ENCODE data around the gene ATXN1.

The ATXN1 gene

DNA sequence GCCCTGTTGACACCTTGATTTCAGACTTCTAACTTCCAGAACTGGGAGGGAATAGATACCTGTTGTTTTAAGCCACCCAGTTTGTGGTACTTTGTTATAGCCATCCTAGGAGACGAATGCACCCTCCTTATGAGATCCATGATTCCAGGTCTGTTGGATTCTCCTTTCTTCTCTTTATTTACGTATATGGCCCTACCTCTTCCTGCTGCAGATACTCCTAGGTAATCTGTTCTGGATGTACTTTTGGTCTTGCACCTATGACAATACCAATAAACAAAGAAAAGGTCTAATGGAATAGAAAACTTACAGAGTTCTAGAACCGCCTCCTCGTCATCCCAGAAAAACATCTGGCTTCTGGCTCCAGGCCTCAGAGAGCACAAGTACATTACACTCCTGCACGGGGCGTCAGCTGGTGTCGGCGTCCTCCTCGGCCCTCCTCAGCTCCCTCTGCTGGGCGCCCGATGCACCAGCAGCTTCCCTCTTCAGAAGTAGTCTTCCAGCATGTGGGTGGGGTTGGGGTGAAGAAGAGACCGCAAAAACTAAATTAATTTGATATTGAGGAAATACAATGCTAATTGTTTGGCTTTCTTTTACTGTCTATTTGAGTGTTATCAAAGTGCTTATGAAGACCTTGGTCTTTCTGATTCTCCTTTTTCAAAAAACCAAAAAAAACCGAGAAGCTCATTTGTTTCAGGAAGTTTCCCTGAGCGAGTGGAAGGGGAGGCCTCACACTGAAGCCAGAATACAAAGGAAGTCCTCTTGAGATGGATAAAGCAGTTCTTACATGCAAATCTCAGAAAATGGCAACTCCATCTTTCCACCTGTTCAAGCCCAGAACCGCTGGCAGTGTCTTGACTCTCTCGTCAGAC, 9.7 kb upstream of the ATXN1 start:
- Histone ChIP-seq H2AFZ (peak overlapping the region; percentile 72), H3K9ac (no peak overlapping the region), H3K79me2 (no peaks in the 10 kb centered on the region), H3K4me2 (ENCODE audit: low read length) (no peak overlapping the region), H3K36me3 (ENCODE audit: control insufficient read depth, insufficient read depth, low read length) (no peaks in the 10 kb centered on the region), H3K4me3 (ENCODE audit: low read depth, low read length) (no peak overlapping the region), H3K4me1 (no peaks in the 10 kb centered on the region), H3K27me3 (ENCODE audit: control insufficient read depth, insufficient read depth, low read length) (no peaks in the 10 kb centered on the region), H3K9me3 (ENCODE audit: control insufficient read depth, low read length) (no peaks in the 10 kb centered on the region), H3K27ac (no peak overlapping the region)
- TF ChIP-seq CTCF (IDR thresholded peaks at IDR 0.05), result peak; percentile 95

GRCh38 chr6:16769986-16770376, 8.7 kb upstream of the ATXN1 start:
- no peak overlapping the region for H3K4me3 ChIP-seq (ENCODE audit: low read depth, low read length)
- H3K9ac ChIP-seq, result no peak overlapping the region
- no peak overlapping the region for H3K4me2 ChIP-seq (ENCODE audit: low read length)
- no peaks in the 10 kb centered on the region for H3K79me2 ChIP-seq
- no peaks in the 10 kb centered on the region for H3K27me3 ChIP-seq (ENCODE audit: control insufficient read depth, insufficient read depth, low read length)
- TF ChIP-seq CTCF (IDR thresholded peaks at IDR 0.05), result no peak
- no peak overlapping the region for H3K27ac ChIP-seq
- H2AFZ ChIP-seq, result no peak overlapping the region
- H3K36me3 ChIP-seq (ENCODE audit: control insufficient read depth, insufficient read depth, low read length), result no peaks in the 10 kb centered on the region
- H3K9me3 ChIP-seq (ENCODE audit: control insufficient read depth, low read length), result no peaks in the 10 kb centered on the region
- no peaks in the 10 kb centered on the region for H3K4me1 ChIP-seq

- no peak overlapping the region for H3K9ac ChIP-seq
- no peak overlapping the region for H3K27ac ChIP-seq
- H3K27me3 ChIP-seq (ENCODE audit: control insufficient read depth, insufficient read depth, low read length), result no peaks in the 10 kb centered on the region
- H3K4me2 ChIP-seq (ENCODE audit: low read length), result no peak overlapping the region
- TF ChIP-seq CTCF (IDR thresholded peaks at IDR 0.05), result no peak
- H3K79me2 ChIP-seq, result no peaks in the 10 kb centered on the region
- H3K4me3 ChIP-seq (ENCODE audit: low read depth, low read length), result no peak overlapping the region
- no peaks in the 10 kb centered on the region for H3K4me1 ChIP-seq
- no peaks in the 10 kb centered on the region for H3K9me3 ChIP-seq (ENCODE audit: control insufficient read depth, low read length)
- H3K36me3 ChIP-seq (ENCODE audit: control insufficient read depth, insufficient read depth, low read length), result no peaks in the 10 kb centered on the region
- peak overlapping the region; percentile 8 for H2AFZ ChIP-seq
Measured at GRCh38 chr6:16769131-16769985, 8.1 kb upstream of the ATXN1 start.

DNA sequence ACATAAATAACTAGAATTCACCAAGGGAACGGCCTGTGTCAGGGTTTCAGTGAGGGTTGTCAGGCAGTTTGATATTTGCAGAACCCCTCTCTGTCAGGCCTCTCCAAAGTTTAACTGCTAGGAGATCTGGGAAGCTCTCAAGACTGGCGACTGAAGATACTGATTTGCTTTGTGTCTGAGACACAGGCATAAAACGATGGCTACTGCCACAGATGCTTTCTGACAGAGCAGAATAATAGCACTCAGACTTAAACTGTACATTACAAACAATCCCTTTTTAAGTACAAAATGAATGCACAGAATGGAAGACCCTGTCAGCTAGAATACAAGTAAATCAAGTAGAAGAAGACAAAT, 7.2 kb upstream of the ATXN1 start:
- no peak overlapping the region for H3K4me2 ChIP-seq (ENCODE audit: low read length)
- H3K27me3 ChIP-seq (ENCODE audit: control insufficient read depth, insufficient read depth, low read length), result no peaks in the 10 kb centered on the region
- no peaks in the 10 kb centered on the region for H3K36me3 ChIP-seq (ENCODE audit: control insufficient read depth, insufficient read depth, low read length)
- H2AFZ ChIP-seq, result no peak overlapping the region
- H3K4me3 ChIP-seq (ENCODE audit: low read depth, low read length), result no peak overlapping the region
- H3K9me3 ChIP-seq (ENCODE audit: control insufficient read depth, low read length), result no peaks in the 10 kb centered on the region
- TF ChIP-seq CTCF (IDR thresholded peaks at IDR 0.05), result no peak
- no peak overlapping the region for H3K27ac ChIP-seq
- H3K9ac ChIP-seq, result no peak overlapping the region
- H3K4me1 ChIP-seq, result no peaks in the 10 kb centered on the region
- no peaks in the 10 kb centered on the region for H3K79me2 ChIP-seq
